ENCODE results near the gene CDH18. TPM values are rescaled to one million over a fixed set of nuclear protein-coding genes. Genes with fewer than 3 reads are reported as not detected.

CDH18 gene
- total and polyA plus RNA-seq, 2 donors from 2014 or later = not detected

DNA sequence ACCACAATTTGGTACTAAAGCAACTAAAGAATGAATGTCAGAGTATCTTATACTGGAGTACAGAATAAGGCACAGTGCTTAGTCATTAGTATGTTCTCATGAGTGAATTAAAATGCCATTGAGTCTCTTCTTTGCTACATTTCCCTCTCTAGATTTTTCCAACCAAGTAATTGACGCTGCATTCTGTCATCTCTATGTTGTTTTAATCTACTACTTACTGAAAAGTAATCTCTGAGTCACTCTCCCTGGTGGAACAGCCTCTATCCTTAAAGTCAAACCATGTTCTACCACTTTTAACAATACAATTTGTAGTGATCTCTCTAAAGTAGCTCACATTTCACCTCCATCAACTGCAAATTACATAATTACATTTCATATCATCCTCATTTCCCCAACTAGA is 495.1 kb downstream of the CDH18 start:
- Histone ChIP-seq H3K9ac (ENCODE audit: low read length in 3 of 3) (no peak overlapping the region), H3K4me1 (ENCODE audit: control insufficient read depth in 2 of 3, insufficient read depth in 2 of 3, low read depth in 1 of 3, low read length in 3 of 3) (no peaks in the 10 kb centered on the region), H3K27ac (ENCODE audit: low read depth in 2 of 2, low read length in 2 of 2) (no peak overlapping the region), H3K27me3 (ENCODE audit: control insufficient read depth, insufficient read depth, low read length) (no peaks in the 10 kb centered on the region), H3K9me3 (ENCODE audit: control insufficient read depth in 2 of 3, insufficient read depth in 1 of 3, low read length in 3 of 3) (no peaks in the 10 kb centered on the region), H3K36me3 (ENCODE audit: control insufficient read depth in 2 of 3, insufficient read depth in 3 of 3, low read length in 3 of 3) (no peaks in the 10 kb centered on the region), H3K4me3 (ENCODE audit: low read length in 3 of 3) (no peak overlapping the region)
- TF ChIP-seq, protein P1, sequence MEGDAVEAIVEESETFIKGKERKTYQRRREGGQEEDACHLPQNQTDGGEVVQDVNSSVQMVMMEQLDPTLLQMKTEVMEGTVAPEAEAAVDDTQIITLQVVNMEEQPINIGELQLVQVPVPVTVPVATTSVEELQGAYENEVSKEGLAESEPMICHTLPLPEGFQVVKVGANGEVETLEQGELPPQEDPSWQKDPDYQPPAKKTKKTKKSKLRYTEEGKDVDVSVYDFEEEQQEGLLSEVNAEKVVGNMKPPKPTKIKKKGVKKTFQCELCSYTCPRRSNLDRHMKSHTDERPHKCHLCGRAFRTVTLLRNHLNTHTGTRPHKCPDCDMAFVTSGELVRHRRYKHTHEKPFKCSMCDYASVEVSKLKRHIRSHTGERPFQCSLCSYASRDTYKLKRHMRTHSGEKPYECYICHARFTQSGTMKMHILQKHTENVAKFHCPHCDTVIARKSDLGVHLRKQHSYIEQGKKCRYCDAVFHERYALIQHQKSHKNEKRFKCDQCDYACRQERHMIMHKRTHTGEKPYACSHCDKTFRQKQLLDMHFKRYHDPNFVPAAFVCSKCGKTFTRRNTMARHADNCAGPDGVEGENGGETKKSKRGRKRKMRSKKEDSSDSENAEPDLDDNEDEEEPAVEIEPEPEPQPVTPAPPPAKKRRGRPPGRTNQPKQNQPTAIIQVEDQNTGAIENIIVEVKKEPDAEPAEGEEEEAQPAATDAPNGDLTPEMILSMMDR (IDR thresholded peaks at IDR 0.05; ENCODE audit: borderline replicate concordance, extremely low read depth, insufficient read depth) = no peak
- FAIRE-seq (no peak), DNase-seq (no peak)
- intact Hi-C loops (cut with DNase I) = no loop called here

DNA sequence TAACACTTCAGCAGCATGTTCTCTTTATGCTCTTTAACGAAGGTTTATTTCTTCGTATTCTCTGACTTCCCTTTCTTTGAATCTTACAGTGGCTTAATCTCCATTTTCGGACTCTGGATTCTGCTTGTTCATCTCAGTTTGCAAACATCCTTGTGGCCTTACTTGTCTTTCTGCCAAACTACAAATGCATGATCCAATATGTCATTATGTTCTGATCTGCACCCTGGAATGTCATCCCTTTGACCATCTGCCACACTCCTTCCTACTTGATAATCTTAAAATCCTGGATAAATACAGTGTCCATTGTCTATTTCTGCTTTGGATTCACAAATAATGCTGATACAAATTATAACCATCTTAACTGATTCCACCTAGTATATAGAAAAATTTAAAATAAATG is 499.2 kb downstream of the CDH18 start:
- Histone ChIP-seq H3K9me3 (ENCODE audit: control insufficient read depth in 2 of 3, insufficient read depth in 1 of 3, low read length in 3 of 3) (no peaks in the 10 kb centered on the region), H3K4me1 (ENCODE audit: control insufficient read depth in 2 of 3, insufficient read depth in 2 of 3, low read depth in 1 of 3, low read length in 3 of 3) (no peaks in the 10 kb centered on the region), H3K27me3 (ENCODE audit: control insufficient read depth, insufficient read depth, low read length) (no peaks in the 10 kb centered on the region), H3K4me3 (ENCODE audit: low read length in 3 of 3) (no peak overlapping the region), H3K9ac (ENCODE audit: low read length in 3 of 3) (no peak overlapping the region), H3K27ac (ENCODE audit: low read depth in 2 of 2, low read length in 2 of 2) (no peak overlapping the region), H3K36me3 (ENCODE audit: control insufficient read depth in 2 of 3, insufficient read depth in 3 of 3, low read length in 3 of 3) (no peaks in the 10 kb centered on the region)
- no peak for DNase-seq
- FAIRE-seq = no peak
- TF ChIP-seq, protein P1 (IDR thresholded peaks at IDR 0.05; ENCODE audit: borderline replicate concordance, extremely low read depth, insufficient read depth) = no peak
- intact Hi-C loops (cut with DNase I) = no loop called here

DNA sequence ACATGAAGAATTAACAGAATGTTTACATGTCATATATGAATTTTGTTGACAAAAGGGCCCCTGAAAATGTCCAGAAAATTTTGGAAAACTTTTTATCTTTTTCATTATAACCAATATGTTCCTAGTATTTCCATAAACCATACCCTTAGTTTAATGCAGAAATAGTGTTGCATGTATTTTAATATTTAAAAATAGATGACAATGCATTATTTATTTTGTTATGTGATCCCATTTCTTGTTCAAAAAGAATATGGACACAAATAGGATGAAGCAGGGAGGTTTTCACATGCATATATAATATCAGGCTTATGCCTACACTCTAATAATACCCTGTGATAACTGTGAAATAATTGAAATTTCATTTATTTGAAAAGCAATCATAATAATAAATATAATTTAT is 500.5 kb downstream of the CDH18 start:
- intact Hi-C loops (cut with DNase I) = no loop called here
- H3K9me3 ChIP-seq (ENCODE audit: control insufficient read depth in 2 of 3, insufficient read depth in 1 of 3, low read length in 3 of 3) = no peaks in the 10 kb centered on the region
- H3K27me3 ChIP-seq (ENCODE audit: control insufficient read depth, insufficient read depth, low read length) = no peaks in the 10 kb centered on the region
- no peak overlapping the region for H3K27ac ChIP-seq (ENCODE audit: low read depth in 2 of 2, low read length in 2 of 2)
- TF ChIP-seq, protein P1 (IDR thresholded peaks at IDR 0.05; ENCODE audit: borderline replicate concordance, extremely low read depth, insufficient read depth) = no peak
- FAIRE-seq (no peak), DNase-seq (no peak)
- H3K4me3 ChIP-seq (ENCODE audit: low read length in 3 of 3) = no peak overlapping the region
- no peak overlapping the region for H3K9ac ChIP-seq (ENCODE audit: low read length in 3 of 3)
- no peaks in the 10 kb centered on the region for H3K36me3 ChIP-seq (ENCODE audit: control insufficient read depth in 2 of 3, insufficient read depth in 3 of 3, low read length in 3 of 3)
- H3K4me1 ChIP-seq (ENCODE audit: control insufficient read depth in 2 of 3, insufficient read depth in 2 of 3, low read depth in 1 of 3, low read length in 3 of 3) = no peaks in the 10 kb centered on the region

GRCh38 chr5:19479562-19479961 is 508.4 kb downstream of the CDH18 start:
- no peaks in the 10 kb centered on the region for H3K9me3 ChIP-seq (ENCODE audit: control insufficient read depth in 2 of 3, insufficient read depth in 1 of 3, low read length in 3 of 3)
- no peak overlapping the region for H3K4me3 ChIP-seq (ENCODE audit: low read length in 3 of 3)
- TF ChIP-seq, protein P1 (IDR thresholded peaks at IDR 0.05; ENCODE audit: borderline replicate concordance, extremely low read depth, insufficient read depth) = no peak
- H3K36me3 ChIP-seq (ENCODE audit: control insufficient read depth in 2 of 3, insufficient read depth in 3 of 3, low read length in 3 of 3) = no peaks in the 10 kb centered on the region
- DNase-seq = no peak
- FAIRE-seq = no peak
- no peak overlapping the region for H3K27ac ChIP-seq (ENCODE audit: low read depth in 2 of 2, low read length in 2 of 2)
- H3K9ac ChIP-seq (ENCODE audit: low read length in 3 of 3) = no peak overlapping the region
- no peaks in the 10 kb centered on the region for H3K4me1 ChIP-seq (ENCODE audit: control insufficient read depth in 2 of 3, insufficient read depth in 2 of 3, low read depth in 1 of 3, low read length in 3 of 3)
- intact Hi-C loops (cut with DNase I) = no loop called here
- no peaks in the 10 kb centered on the region for H3K27me3 ChIP-seq (ENCODE audit: control insufficient read depth, insufficient read depth, low read length)

All from kidney (tissue), 14 donors.